ENCODE results near the gene TMCO5A. TPM values are rescaled to one million over a fixed set of nuclear protein-coding genes. Genes with fewer than 3 reads are reported as not detected.

TMCO5A gene
- total and polyA plus RNA-seq, 12 donors: not detected

- Histone ChIP-seq H3K9me3 (replicated peaks in 1 of 3) (no peaks in the 10 kb centered on the region), H3K36me3 (replicated peaks in 1 of 2) (no peaks in the 10 kb centered on the region), H3K4me3 (no peak overlapping the region), H3K27ac (no peak overlapping the region), H3K4me1 (replicated peaks in 1 of 2) (no peaks in the 10 kb centered on the region), H3K27me3 (no peaks in the 10 kb centered on the region)
- intact Hi-C loops (cut with DNase I): no loop called here
- DNase-seq: no peak
- WGBS, 4 donors: 70 to 82% (median 79%) methylated on average over 11 of the region's 11 CpGs
- no peak for TF ChIP-seq POLR2A (IDR thresholded peaks at IDR 0.05)
- TF ChIP-seq CTCF (IDR thresholded peaks at IDR 0.05): no peak
These were observed 30.4 kb upstream of the TMCO5A start for GRCh38 chr15:37903919-37904625.

DNA sequence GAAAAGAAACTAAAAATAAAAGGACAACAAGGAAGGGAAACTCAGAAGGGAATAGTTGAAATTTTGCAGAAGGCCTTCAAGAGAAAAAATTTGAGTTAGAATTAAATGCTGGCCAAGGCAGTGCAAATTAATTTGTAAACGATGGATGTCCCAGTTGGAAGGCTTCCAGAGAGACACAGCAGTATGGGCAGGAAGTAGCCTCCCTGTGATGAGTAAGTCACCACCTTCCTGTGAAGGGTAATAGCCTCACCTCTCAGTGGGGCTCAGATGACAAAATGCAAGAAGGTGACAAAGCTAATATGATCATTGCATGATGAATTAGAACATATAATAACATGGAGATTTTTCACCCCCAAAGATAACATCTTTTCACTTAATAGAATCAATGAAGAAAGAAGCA lies 27.3 kb upstream of the TMCO5A start:
- no peak for TF ChIP-seq CTCF (IDR thresholded peaks at IDR 0.05)
- TF ChIP-seq POLR2A (IDR thresholded peaks at IDR 0.05): no peak
- no peak for DNase-seq
- no peak overlapping the region for H3K4me3 ChIP-seq
- intact Hi-C loops (cut with DNase I): no loop called here
- H3K9me3 ChIP-seq (replicated peaks in 1 of 3): no peaks in the 10 kb centered on the region
- no peaks in the 10 kb centered on the region for H3K36me3 ChIP-seq (replicated peaks in 1 of 2)
- H3K4me1 ChIP-seq (replicated peaks in 1 of 2): no peaks in the 10 kb centered on the region
- WGBS, 4 donors: 14 to 20% (median 14%) methylated on average over 1 of the region's 1 CpG
- no peak overlapping the region for H3K27ac ChIP-seq
- no peaks in the 10 kb centered on the region for H3K27me3 ChIP-seq

- TF ChIP-seq POLR2A (IDR thresholded peaks at IDR 0.05): no peak
- TF ChIP-seq CTCF (IDR thresholded peaks at IDR 0.05): no peak
- 64 to 75% (median 72%) methylated on average over 6 of the region's 6 CpGs for WGBS, 4 donors
- Histone ChIP-seq H3K4me3 (no peak overlapping the region), H3K27me3 (no peaks in the 10 kb centered on the region), H3K27ac (no peak overlapping the region), H3K9me3 (replicated peaks in 1 of 3) (no peaks in the 10 kb centered on the region), H3K4me1 (replicated peaks in 1 of 2) (no peaks in the 10 kb centered on the region), H3K36me3 (replicated peaks in 1 of 2) (no peaks in the 10 kb centered on the region)
- no peak for DNase-seq
- intact Hi-C loops (cut with DNase I): no loop called here
These were observed 12.7 kb upstream of the TMCO5A start for GRCh38 chr15:37921527-37922385.

DNA sequence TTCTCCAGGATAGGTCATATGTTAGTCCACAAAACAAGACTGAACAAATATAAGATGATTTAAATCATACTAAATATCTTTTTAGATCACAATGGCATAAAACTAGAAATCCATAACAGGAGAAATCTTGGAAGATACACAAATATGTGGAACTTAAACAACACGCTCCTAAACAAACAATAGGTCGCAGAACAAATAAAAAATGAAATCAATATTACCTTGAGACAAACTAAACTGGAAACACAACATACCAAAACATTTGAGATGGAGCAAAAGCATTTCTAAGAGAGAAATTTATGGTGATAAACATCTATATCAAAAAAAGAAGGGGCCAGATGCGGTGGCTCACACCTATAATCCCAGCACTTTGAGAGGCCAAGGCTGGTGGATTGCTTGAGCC lies 8.3 kb upstream of the TMCO5A start:
- no peak overlapping the region for H3K4me3 ChIP-seq
- no peak for TF ChIP-seq CTCF (IDR thresholded peaks at IDR 0.05)
- no peak for TF ChIP-seq POLR2A (IDR thresholded peaks at IDR 0.05)
- no peak for DNase-seq
- H3K27me3 ChIP-seq: no peaks in the 10 kb centered on the region
- H3K4me1 ChIP-seq (replicated peaks in 1 of 2): no peaks in the 10 kb centered on the region
- 79 to 86% (median 85%) methylated on average over 3 of the region's 3 CpGs for WGBS, 4 donors
- H3K36me3 ChIP-seq (replicated peaks in 1 of 2): no peaks in the 10 kb centered on the region
- H3K9me3 ChIP-seq (replicated peaks in 1 of 3): no peaks in the 10 kb centered on the region
- intact Hi-C loops (cut with DNase I): no loop called here
- H3K27ac ChIP-seq: no peak overlapping the region

Measured in adrenal gland (tissue), 12 donors.